NCI-H146 treated with DMSO at 0.1 percent for 48 hours (cell line): ENCODE data around the gene HOXB4.
A peak's percentile ranks its signal among the peaks of the same experiment; 100 is the strongest.

Source experiments
- DNase-seq: peaks from one replicate; lab custom pipeline; 2025; ENCODE audit not compliant: unreplicated experiment; lab: John Stamatoyannopoulos, UW

HOXB4 gene

DNA sequence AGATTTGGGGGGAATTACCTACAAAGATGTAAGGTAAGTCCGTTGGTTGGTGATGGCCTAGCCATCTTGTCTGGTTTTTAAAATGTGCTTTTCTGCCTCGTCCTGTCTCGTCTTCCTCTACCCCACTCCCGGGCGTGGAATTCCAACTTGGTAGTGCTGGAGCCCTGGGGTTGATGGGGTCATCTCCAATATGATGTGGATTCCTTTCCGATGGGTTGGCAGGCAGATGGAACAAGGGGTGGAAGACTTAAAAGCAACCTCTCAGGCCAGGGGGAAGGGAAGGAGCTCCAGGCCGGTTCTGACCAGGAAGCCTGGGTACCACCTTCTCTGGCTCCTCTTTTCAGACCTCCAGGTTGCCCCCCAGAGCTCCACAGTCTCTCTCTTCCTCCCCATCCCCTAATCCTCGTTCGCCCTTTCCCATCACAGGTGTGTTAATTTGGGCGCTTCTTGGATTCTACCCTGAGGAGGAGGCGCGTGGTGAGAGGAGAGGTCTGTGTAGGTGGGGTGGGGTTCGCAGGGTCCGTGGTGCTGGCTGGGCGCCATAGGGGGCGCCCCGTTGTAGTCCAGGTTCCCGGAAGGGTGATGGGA is 28.1 kb downstream of the HOXB4 start:
- no peak for DNase-seq

DNA sequence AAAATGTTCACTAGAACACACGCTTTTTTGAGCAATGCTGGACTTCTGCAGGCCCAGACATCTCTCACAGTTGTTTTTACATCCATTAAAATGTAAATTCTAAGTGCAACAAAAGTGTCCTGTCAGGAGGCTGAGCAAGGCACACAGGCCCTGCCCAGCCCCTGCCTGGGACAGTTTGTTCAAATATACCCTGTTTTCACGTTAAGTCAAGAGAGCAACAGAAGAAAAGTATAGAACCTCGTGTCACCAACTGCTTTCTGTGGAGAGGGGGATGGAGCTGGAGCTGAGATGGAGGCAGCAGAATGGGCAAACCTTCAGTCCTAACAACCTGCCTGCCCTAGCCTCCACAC is 28.9 kb downstream of the HOXB4 start:
- no peak for DNase-seq

- DNase-seq, result no peak
Observed at GRCh38 chr17:48548523-48549280, 29.4 kb downstream of the HOXB4 start.

DNA sequence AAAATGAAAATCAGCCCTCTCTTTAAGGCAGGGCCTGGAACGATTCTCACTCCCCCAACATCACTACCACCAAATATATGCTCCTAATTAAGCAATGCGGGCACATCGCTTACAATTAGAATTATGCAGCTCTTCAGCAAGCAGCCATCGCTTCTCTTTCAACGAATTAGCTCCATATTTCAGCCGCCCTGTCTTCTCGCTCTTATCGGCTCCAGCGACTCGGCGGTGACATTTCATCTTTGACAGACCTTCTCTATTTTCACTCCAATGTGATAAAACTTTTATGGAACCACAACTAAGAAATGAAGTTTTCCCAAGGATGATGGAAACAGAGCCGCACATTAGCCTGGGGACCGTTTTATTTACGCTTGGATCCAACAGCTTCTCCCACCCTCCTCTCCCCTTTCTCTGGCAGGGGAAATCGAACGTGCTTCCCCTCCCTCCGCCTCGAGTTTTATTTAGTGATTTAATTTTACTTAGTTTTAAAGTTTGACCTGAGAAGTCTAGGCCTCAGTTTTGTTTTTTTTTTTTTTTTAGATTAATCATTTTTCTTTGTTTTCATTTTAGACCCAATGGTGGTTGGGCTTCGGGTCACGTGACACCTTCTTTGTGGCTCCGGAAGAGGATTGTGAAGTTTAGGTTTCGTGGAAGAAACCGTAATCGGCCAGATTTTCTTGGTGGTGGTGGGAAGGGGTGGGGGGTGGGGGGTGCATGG is 30.2 kb downstream of the HOXB4 start:
- DNase-seq, result no peak

- no peak for DNase-seq
Observed at GRCh38 chr17:48546924-48547807, 31.0 kb downstream of the HOXB4 start.

- no peak for DNase-seq
Observed at GRCh38 chr17:48546137-48546923, 31.8 kb downstream of the HOXB4 start.

DNA sequence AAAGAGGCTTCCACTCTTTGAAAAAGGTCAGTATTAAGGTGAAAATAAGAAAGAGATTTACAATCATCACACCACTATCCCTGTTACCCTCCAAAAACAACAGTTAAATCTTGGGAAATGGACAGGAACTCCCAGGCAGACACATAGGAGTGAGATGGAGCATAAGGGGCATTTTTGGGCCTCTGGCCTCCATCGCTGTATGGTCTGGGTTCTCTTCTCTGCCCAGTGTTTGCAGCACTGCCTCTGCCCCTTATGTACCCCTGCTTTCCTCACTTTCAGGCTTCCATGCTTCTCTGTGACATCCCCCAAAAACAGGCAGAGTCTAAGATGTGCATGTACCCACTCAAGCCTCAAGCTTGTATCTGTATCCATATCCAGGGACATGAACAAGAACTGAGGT is 32.6 kb downstream of the HOXB4 start:
- no peak for DNase-seq

DNA sequence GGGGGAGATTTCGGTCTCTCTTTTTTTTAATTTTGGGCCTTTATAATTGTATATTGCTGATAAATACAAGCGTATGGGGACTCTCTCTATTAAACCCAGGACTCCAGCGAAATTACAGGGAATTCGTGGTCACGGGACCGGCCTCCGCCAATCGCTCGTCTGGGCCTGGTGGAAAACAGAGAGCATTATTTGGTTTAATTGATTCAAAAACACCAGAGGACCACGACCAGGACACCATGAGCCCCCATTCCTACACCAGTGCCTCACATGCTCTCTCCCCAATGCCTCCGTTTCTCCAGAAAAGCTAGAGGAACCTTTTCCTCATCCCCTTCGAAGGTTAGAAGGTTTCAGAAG is 33.2 kb downstream of the HOXB4 start, which contains the start of gene HOXB2:
Gene HOXB2, minus strand, starts transcription at position 88 of the 354 bp plus-strand sequence. CDS start 198 bp downstream, outside the sequence.
- no peak for DNase-seq

DNA sequence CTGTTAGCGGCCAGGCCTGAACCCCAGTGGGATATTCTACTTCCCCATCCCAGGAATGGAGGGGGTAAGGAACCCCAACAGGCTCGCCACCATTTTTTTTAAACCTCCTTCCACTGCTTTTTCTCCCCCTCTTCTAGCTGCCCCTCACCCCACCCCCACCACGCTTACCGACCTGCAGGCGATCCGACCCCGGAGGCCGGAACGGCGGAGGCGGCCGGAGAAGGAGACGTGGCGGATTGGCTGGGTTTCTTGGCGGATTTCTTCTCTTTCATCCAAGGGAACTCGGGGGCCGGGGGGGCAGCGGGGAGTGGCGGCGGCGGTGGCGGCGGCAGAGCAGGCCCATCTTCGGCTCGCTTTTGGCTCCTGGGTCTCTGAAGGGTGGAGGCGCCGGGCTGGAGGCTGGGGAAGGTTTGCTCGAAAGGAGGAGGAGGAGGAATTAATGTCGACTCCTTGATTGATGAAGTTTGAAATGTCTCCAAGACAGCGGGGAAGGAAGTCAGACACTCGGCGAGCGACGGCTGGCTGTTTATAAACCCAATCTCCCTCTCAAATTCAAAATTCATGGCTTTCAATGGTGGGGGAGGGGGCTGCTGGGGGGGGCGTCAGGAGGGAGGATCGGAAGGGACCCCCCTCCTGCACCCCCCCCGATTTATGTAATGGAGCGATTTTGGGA is 33.7 kb downstream of the HOXB4 start:
- DNase-seq, result no peak

DNA sequence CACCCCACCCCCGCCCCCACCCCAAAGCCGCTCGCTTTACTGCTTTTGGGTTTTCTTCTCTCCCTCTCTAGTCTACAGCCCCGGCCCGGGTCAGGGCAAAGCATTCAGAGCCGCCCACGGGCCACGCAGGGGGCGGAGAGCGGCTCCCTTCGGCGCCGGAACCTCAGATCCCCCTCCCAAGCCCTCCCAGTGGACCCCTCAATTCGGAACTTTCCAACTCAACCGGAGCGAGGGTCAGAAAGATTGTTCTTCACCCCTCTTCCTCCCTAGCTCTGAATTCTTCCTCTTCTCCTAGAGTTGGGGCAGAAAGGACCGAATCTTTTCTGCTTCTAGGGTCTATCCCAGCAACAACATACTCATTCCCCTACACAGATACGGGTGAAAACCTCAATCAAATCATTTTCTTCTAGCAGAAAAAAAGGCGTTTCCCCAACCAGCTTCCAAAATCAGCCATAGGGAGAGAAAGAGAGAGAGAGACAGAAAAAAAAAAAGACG is 34.2 kb downstream of the HOXB4 start:
- DNase-seq, result no peak

DNA sequence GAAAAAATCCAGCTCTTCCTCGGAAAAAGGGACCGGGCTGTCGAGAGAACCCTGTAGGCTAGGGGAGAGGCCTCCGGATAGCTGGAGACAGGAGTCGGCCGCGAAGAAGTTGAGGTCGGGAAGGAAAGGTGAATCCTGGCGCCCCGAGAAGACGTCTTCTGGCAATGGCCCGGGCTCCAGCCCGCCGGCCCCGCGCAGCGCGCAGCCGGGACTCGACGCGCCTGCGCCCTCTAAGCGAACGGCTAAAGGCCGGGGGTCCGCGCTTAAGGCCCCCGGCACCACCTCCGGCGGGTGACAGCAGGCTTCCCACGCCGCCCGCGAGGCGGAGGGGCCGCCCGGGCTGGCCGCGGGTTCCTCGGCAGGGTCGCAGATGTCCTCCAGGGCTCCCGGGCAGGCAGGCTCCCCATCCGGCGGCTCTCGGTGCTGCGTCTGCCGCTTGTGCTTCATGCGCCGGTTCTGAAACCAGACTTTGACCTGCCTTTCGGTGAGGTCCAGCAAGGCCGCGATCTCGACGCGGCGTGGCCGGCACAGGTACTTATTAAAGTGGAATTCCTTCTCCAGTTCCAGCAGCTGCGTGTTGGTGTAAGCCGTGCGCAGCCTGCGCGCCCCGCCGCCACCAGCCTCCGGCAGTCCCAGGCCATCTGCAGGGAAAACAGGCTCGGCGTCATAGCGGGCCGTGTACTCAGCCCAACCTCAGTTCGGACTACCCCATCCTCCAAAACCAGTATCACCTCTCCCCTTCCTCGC is 34.9 kb downstream of the HOXB4 start:
- DNase-seq, result no peak

DNA sequence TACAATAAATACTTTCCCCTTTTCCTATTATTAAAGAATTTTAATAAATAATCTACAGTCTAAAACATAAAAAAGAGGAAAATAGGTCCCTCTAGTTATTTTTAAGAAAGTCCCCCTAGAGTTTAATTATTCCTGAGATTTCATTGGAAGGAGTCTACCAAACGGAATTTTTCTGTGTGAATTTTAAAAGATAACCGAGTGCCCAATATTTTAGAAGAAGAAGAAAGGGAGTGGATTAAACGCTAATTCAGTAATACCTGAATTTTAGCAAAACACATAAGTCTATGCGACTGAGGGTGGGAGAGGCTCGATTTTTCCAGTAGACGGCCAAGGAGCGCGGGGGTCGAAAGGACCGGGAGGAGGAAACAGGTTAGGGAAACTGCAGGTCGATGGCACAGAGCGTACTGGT is 35.4 kb downstream of the HOXB4 start:
- peak; percentile 17 for DNase-seq

GRCh38 chr17:48542114-48542656 is 36.0 kb downstream of the HOXB4 start:
- DNase-seq, result no peak

DNA sequence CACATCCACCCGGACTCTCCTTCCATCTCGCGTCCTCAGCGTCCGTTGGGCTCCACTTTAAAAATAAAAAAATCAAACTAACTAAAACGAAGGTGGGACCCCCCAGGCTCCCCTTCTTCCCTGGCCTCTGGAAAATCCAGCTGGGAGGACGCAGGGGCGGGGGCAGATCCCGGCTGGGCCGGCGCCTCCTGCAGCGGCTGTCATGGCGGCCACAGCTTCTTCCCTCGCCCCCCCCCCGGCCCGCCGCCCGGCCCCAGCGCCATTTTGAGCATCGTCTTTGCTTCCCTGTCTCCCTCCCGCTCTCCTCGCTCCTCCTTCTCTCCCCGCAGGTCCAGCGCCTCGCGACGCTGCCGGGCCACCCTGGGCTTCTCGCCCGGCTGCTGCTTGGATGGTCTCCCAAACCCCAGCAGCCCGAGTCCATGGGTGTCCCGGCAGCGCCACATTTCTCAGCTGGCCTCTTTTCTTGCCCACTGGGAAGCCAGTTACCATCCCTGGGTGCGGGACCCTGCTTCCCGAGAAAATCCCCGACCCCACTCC is 36.5 kb downstream of the HOXB4 start:
- DNase-seq, result no peak

- DNase-seq, result no peak
Observed at GRCh38 chr17:48541036-48541576, 37.0 kb downstream of the HOXB4 start.

- DNase-seq, result no peak
Observed at GRCh38 chr17:48540213-48540612, 37.9 kb downstream of the HOXB4 start.

- DNase-seq, result no peak
Observed at GRCh38 chr17:48539177-48539576, 39.0 kb downstream of the HOXB4 start.

- no peak for DNase-seq
Observed at GRCh38 chr17:48537316-48537715, 40.8 kb downstream of the HOXB4 start.
